ENCODE data around the gene KRTAP10-6.
"Not testable (repeated sequence)": the region's sequence is repeated elsewhere in the genome, so short reads cannot be mapped to it uniquely, and the experiment has no call there.

The KRTAP10-6 gene

DNA sequence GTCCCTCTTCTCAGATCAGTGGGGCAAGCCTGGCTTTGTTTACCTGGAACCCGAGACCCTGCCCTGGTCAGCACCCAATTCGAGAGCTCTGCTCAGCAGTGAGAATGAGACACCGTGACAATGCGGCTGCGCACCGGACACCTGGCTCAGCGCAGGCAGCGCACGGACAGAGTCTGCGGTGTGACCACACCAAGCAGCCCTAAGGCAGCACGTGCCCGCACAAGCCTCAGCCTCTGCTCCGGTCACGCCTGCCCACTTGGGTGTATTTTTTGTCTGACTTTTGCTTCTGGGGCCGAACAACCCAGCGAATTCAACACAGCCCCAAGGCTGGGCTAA, 24.3 kb upstream of the KRTAP10-6 start:
- no peak for DNase-seq (ENCODE audit: low read depth)

- DNase-seq (ENCODE audit: low read depth) = no peak
Measured at GRCh38 chr21:44615911-44616590, 23.7 kb upstream of the KRTAP10-6 start.

DNA sequence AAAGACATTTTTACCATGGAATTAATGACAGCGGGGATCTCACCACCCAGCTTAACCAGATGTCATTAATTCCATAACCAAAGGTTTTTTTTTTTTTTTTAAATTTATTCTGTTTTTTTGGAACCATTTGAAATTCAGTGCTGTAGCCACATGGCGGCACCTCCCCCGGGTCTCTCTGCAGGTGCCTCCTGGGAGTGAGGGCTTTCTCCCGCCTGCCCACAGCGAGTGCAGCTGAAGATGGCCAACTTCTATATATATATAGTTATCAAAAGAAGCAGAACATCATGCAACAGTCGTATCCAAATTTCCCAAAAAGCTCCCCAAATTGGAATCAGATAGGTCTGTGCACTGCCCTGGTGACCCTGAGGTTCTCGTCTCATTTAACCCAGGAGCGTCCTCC, 23.2 kb upstream of the KRTAP10-6 start:
- DNase-seq (ENCODE audit: low read depth) = no peak

GRCh38 chr21:44614961-44615391, 22.7 kb upstream of the KRTAP10-6 start:
- no peak for DNase-seq (ENCODE audit: low read depth)

- no peak for DNase-seq (ENCODE audit: low read depth)
Measured at GRCh38 chr21:44614161-44614631, 21.9 kb upstream of the KRTAP10-6 start.

- no peak for DNase-seq (ENCODE audit: low read depth)
Measured at GRCh38 chr21:44613386-44614155, 21.3 kb upstream of the KRTAP10-6 start.

DNA sequence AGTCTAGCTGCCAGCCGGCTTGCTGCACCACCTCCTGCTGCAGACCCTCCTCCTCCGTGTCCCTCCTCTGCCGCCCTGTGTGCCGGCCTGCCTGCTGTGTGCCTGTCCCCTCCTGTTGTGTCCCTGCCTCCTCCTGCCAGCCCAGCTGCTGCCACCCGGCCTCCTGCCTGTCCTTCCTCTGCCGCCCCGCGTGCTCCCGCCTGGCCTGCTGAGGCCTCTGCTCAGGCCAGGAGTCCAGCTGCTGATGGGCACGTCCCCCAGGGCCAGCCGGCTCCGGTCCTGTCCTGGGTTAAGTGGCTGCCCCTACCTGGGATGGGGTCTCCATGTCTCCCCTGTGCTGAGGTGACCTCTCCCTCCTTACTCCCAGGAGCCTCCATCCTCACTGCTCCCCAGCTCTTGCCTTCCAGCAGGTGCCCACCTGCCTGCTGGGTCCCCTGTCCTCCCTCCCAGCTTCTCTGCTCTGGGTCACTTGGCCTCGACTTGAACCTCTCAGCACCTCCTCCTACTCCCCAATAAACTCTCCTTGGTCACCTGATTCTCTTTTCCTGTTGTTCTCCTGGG, 20.4 kb upstream of the KRTAP10-6 start:
- DNase-seq (ENCODE audit: low read depth) = no peak

- DNase-seq (ENCODE audit: low read depth) = no peak
Measured at GRCh38 chr21:44612029-44612486, 19.8 kb upstream of the KRTAP10-6 start, which contains the start of gene KRTAP10-8. Gene KRTAP10-8 (plus strand): TSS chr21:44612079. CDS start chr21:44612101, 22 bp downstream.

DNA sequence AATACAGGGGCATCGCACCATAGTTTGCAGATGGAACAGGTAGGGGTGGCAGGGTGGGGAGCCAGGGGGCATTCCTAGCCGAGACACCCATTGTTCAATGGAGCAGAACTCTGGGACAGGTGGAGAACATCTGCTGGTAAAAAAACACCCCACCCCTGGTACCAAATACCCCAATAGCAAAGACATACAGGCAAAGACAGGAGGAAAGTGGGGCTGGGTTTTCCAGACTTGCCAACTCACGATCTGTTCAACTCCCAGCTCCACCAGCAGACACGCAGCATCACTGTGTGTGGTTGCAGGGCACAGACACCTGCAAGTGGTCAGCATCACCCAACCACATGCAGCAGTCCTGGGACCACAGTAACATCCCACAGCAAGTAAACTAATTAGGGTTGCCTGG, 19.2 kb upstream of the KRTAP10-6 start:
- DNase-seq (ENCODE audit: low read depth) = no peak

GRCh38 chr21:44610157-44610843, 18.0 kb upstream of the KRTAP10-6 start:
- not testable (repeated sequence) for DNase-seq (ENCODE audit: low read depth)

DNA sequence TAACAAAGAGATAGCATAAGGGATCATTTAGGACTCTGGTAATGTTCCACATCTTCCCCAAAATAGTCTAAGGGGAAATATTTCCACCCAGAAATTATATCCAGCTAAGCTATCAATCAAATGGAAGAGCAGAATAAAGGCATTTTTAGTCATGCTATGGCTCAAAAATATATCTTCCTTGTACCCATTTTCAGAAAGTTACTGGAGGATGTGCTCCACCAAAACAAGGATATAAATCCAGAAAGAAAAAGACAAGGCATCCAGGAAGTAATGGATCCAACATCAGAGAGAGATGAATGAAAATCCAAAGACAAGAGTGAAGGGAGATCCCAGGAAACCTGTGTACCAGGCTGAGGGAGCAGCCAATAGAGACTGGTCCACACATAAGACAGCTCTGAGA, 16.9 kb upstream of the KRTAP10-6 start:
- no peak for DNase-seq (ENCODE audit: low read depth)

- no peak for DNase-seq (ENCODE audit: low read depth)
Measured at GRCh38 chr21:44606495-44606894, 14.2 kb upstream of the KRTAP10-6 start.

DNA sequence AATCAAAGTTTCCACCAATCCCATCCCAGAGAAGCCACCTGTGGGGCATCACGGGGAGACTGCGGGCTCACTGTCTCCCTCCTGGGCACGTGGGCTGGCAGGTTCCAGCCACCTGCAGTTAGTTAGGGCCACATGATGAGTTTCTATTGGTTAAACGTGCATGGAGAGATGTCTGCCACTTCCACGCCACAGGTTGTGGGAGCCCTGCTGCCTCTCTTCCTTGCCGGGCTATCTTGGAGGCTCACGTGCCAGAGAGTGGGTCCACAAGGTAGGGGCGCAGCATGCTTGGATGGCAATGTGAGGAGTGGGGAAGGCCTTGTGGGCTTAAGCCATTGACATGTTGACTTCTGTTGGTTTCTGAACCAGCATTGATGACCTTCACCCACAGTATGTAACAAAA, 11.6 kb upstream of the KRTAP10-6 start:
- DNase-seq (ENCODE audit: low read depth) = no peak

- no peak for DNase-seq (ENCODE audit: low read depth)
Measured at GRCh38 chr21:44603109-44603875, 11.0 kb upstream of the KRTAP10-6 start.

DNA sequence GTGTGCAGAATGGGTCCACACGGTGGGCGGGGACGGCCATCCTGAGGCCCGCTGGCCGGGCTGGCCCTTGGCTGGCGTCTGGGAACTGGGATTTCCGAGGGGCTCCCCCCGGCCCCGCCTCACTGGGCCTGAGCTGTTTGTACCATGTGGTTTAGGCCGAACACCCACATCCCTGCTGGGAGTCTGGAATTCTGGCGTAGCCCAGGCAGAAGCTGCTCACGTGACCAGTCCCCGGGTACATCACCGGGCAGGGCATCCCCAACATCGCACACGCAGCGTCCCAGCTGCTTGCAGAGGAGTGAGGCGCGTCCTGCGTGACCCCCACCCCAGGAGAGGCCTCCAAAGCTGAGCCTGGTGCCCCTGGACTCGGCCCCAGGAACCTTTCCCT, 10.2 kb upstream of the KRTAP10-6 start:
- DNase-seq (ENCODE audit: low read depth) = no peak

DNA sequence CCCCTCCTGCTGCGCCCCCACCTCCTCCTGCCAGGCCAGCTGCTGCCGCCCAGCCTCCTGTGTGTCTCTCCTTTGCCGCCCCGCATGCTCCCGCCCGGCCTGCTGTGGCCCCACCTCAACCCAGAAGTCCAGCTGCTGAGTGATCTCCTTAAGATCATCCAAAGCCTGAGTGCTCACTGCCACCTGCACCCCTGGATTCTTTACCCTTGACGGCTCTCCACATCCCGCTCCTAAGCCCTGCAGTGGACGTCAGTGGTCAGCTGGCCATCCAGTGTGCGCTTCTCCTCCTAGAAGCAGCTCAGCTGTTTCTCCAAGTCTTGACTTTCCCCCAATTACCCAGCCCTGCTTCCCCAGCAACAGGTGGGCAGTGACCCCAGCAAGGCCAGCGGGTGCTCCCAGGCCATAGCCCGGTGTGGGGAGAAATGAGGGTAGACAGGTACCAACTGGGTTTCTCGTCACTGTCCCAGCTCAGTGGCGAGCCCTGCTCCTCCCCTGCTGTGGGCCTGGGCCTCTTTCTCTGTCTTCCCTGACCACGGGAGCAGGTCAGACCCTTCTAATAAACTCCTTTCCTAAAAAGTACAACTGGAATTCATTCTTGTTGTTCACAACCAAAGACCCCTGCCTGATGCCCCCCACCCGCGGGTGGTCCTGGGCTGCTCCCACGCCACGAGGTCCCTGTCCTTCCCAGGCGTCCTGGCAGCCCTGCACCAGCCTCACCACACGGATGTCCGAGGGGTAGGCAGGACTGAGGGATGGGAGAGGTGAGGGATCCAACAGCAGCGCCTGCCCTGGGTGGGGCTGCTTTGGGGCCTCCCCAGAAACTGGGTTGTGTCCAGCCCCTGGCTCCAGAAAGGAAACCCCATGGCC, 9.5 kb upstream of the KRTAP10-6 start:
- no peak for DNase-seq (ENCODE audit: low read depth)

DNA sequence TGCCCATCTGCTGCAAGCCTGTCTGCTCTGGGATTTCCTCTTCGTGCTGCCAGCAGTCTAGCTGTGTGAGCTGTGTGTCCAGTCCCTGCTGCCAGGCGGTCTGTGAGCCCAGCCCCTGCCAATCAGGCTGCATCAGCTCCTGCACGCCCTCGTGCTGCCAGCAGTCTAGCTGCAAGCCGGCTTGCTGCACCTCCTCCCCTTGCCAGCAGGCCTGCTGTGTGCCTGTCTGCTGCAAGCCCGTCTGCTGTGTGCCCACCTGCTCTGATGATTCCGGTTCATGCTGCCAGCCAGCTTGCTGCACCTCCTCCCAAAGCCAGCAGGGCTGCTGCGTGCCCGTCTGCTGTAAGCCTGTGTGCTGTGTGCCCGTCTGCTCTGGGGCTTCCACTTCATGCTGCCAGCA, 8.8 kb upstream of the KRTAP10-6 start:
- not testable (repeated sequence) for DNase-seq (ENCODE audit: low read depth)

- DNase-seq (ENCODE audit: low read depth) = not testable (repeated sequence)
Measured at GRCh38 chr21:44600118-44600978, 8.0 kb upstream of the KRTAP10-6 start, which contains the start of gene KRTAP10-7. Gene KRTAP10-7 (plus strand): TSS chr21:44600597. CDS start chr21:44600622, 25 bp downstream.

DNA sequence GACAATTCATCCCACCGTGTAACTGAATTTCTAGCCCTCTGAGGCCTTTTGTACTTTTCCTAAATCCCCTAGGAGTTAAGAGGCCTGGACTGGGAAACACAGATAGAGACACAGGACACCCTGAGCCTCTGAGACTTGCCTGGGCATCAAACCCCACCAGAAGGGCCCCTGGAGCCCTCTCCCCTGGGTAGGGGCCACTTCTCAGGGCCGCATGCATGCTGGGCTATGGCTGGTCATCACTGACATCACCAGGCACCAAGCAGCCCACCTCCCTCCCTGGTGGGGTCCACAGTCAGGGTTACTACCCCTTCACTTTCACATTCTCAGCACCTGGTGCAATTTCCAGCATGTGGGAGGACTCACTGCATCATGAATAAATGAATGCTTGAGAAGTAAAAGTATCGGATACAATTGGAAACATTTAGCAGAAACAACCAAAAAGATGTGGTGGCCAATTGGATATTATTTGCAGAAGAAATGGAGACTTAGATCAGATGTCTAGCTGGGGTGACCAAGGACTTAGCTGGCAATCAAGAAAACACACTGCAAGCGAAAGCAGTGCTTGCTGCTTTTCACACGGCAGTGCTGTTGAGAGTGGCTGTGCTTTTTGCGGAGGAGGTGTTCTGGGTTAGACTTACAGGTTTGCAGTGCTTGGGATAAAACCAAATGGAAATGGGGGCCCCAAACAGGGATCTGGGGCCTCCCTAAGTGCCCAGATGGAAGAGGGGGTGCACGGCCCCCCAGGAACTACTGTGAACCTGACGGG, 7.1 kb upstream of the KRTAP10-6 start:
- DNase-seq (ENCODE audit: low read depth) = no peak

Data from fibroblast of gingiva (primary cell).